Measurements from ENCODE around the gene ADIPOQ.

DNA sequence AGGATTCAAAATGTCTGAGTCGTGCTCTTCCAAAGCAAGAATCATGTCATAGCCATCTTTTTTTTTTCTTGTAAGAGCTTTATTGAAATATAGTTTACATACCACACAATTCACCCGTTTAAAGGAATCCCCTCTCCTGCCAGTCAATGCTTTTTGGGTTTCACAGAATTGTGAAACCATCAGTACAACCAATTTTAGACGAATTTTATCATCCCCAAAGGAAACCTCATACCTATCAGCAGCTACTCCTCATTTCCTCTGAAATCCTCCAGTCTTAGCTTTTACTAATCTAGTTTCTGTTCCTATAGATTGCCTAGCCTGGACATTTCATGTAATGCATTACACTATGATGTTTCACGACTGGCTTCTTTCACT is 39.6 kb downstream of the ADIPOQ start:
- TF ChIP-seq, protein P1, sequence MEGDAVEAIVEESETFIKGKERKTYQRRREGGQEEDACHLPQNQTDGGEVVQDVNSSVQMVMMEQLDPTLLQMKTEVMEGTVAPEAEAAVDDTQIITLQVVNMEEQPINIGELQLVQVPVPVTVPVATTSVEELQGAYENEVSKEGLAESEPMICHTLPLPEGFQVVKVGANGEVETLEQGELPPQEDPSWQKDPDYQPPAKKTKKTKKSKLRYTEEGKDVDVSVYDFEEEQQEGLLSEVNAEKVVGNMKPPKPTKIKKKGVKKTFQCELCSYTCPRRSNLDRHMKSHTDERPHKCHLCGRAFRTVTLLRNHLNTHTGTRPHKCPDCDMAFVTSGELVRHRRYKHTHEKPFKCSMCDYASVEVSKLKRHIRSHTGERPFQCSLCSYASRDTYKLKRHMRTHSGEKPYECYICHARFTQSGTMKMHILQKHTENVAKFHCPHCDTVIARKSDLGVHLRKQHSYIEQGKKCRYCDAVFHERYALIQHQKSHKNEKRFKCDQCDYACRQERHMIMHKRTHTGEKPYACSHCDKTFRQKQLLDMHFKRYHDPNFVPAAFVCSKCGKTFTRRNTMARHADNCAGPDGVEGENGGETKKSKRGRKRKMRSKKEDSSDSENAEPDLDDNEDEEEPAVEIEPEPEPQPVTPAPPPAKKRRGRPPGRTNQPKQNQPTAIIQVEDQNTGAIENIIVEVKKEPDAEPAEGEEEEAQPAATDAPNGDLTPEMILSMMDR (IDR thresholded peaks at IDR 0.05) = no peak
- TF ChIP-seq POLR2A (IDR thresholded peaks at IDR 0.05) = no peak
